HEK293 (cell line): Measurements from ENCODE around the gene ASXL1.

Experiments used
- YY1 ChIP-seq: fragments of 450-650 bp; formaldehyde crosslinking; IDR thresholded peaks from 2 replicates; pipeline ENCODE4 v1.5.1; 2018; ENCODE audit warnings: missing biosample characterization, missing genetic modification characterization
- ZNF266 ChIP-seq: fragments of 450-650 bp; formaldehyde crosslinking; IDR thresholded peaks from 2 replicates; pipeline ENCODE4 v1.5.1; 2016; ENCODE audit warnings: missing biosample characterization, missing genetic modification characterization, low read depth
- ZNF473 ChIP-seq: fragments of 450-650 bp; formaldehyde crosslinking; IDR thresholded peaks from 2 replicates; pipeline ENCODE4 v1.5.1; 2017; ENCODE audit warnings: missing biosample characterization, missing genetic modification characterization
- TF ChIP-seq, protein P1 (sequence below): fragments of 450-650 bp; formaldehyde crosslinking; IDR thresholded peaks from 2 replicates; pipeline ENCODE4 v1.5.1; 2016; ENCODE audit warnings: missing biosample characterization, missing genetic modification characterization

DNA sequence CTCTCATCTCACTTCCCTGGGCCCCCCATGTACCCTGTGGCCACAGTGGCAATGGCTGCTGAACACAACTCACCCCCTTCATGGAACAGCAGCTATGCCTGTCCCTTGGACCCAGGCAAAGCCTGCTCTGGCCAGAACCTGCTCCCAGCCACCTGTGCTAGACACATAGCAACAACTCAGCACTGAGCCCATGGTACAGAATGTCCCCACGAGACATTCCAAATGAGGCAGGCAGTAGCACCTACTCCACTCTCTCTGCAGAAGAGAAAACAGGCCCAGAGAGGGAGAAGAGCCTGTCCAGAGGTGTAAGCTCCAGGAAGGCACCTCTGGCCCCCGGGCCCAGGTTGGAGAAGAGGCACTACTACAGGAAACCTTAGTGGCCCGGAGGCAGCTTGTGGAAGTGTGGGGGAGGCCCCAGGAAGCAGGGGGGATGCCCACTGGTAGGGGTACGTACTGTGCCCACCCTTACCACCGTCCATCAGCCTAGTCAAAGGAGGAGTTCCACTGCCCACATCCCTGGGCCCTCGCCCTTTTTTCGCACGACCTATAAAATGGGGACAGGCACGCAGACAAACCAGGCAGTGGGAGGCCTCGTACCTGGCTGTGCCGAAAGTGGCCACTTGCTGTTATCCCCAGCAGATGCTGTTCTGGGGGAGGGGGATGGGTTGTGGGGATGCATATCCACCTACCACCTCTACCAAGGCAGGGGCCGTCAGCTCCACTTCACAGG is 97.2 kb downstream of the ASXL1 start:
- TF ChIP-seq ZNF266 = no peak
- TF ChIP-seq, protein P1, sequence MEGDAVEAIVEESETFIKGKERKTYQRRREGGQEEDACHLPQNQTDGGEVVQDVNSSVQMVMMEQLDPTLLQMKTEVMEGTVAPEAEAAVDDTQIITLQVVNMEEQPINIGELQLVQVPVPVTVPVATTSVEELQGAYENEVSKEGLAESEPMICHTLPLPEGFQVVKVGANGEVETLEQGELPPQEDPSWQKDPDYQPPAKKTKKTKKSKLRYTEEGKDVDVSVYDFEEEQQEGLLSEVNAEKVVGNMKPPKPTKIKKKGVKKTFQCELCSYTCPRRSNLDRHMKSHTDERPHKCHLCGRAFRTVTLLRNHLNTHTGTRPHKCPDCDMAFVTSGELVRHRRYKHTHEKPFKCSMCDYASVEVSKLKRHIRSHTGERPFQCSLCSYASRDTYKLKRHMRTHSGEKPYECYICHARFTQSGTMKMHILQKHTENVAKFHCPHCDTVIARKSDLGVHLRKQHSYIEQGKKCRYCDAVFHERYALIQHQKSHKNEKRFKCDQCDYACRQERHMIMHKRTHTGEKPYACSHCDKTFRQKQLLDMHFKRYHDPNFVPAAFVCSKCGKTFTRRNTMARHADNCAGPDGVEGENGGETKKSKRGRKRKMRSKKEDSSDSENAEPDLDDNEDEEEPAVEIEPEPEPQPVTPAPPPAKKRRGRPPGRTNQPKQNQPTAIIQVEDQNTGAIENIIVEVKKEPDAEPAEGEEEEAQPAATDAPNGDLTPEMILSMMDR (tag by site-specific recombination) = no peak
- TF ChIP-seq ZNF473 (tag by site-specific recombination) = no peak
- TF ChIP-seq YY1 (tag by site-specific recombination) = no peak
